Kidney (tissue), 14 donors: ENCODE measurements around the gene MRPL55. TPM values are rescaled to one million over a fixed set of nuclear protein-coding genes. Genes with fewer than 3 reads are reported as not detected.

ENCODE experiments used
- DNase-seq, 5 donors: peaks; one replicate each; pipeline ENCODE4 v3.0.0-alpha.2; 2013 to 2020
- FAIRE-seq: peaks from 2 replicates; lab custom pipeline; 2012; peaks lifted over from hg19 to GRCh38; lab: Jason Lieb, UNC
- H3K27ac ChIP-seq, 2 donors: one replicate each; pipeline ENCODE4 v1.7.0; 2013; ENCODE audit warnings: low read depth in 2 of 2, low read length in 2 of 2, inconsistent platforms in 1 of 2
- H3K27me3 ChIP-seq: one replicate; pipeline ENCODE4 v1.7.1; 2013; ENCODE audit warnings: low read length, inconsistent platforms; ENCODE audit not compliant: control insufficient read depth, insufficient read depth
- H3K36me3 ChIP-seq, 3 donors: one replicate each; pipeline versions ENCODE4 v1.7.0 to v1.7.1; 2013; ENCODE audit warnings: low read length in 3 of 3, control low read depth in 1 of 3, inconsistent platforms in 1 of 3; ENCODE audit not compliant: insufficient read depth in 3 of 3, control insufficient read depth in 2 of 3
- H3K4me1 ChIP-seq, 3 donors: one replicate each; pipeline versions ENCODE4 v1.7.0 to v1.7.1; 2013; ENCODE audit warnings: low read length in 3 of 3, inconsistent platforms in 1 of 3, low read depth in 1 of 3; ENCODE audit not compliant: control insufficient read depth in 2 of 3, insufficient read depth in 2 of 3
- H3K4me3 ChIP-seq, 3 donors: one replicate each; pipeline versions ENCODE4 v1.7.0 to v1.8.1; 2013; ENCODE audit warnings: low read length in 3 of 3, control low read depth in 1 of 3, inconsistent platforms in 1 of 3
- H3K9ac ChIP-seq, 3 donors: one replicate each; pipeline versions ENCODE4 v1.7.0 to v1.7.1; 2013; ENCODE audit warnings: low read length in 3 of 3, control low read depth in 1 of 3, inconsistent platforms in 1 of 3
- H3K9me3 ChIP-seq, 3 donors: one replicate each; pipeline versions ENCODE4 v1.7.0 to v1.7.1; 2013; ENCODE audit warnings: low read length in 3 of 3, control low read depth in 1 of 3, inconsistent platforms in 1 of 3; ENCODE audit not compliant: control insufficient read depth in 2 of 3, insufficient read depth in 1 of 3
- CTCF ChIP-seq: IDR thresholded peaks from 3 replicates; pipeline ENCODE4 v1.5.1; 2012; ENCODE audit warnings: mild to moderate bottlenecking, moderate library complexity, borderline replicate concordance; ENCODE audit not compliant: insufficient read depth; ENCODE audit errors: extremely low read depth
- intact Hi-C: fragments of 100-400 bp; cut with DNase I; formaldehyde crosslinking; loops from one replicate; pipeline ENCODE4 v1.11.1; 2022
- polyA plus RNA-seq: library from polyadenylated mRNA; stranded (reverse); fragments of 350-450 nt; fragmentation: Illumina TruSeq; extraction: RNeasy Lipid Tissue Mini Kit (QIAGEN cat#74804); gene quantifications from one replicate; pipeline ENCODE4 v1.2.3, GENCODE V29; 2014; ENCODE audit warnings: low read depth, low replicate concordance; ENCODE audit not compliant: insufficient read depth
- total RNA-seq: library from RNA; stranded (reverse); fragmentation: NEBNext Ultra II Directional; extraction: Animal tissue kit (Norgen Biotek cat#: 25700); gene quantifications from one replicate; pipeline ENCODE4 v1.2.1, GENCODE V29; 2021
- donor health status: control.
- donor health status: control.
- donor health status: control.
- donor health status: control.
- donor health status: control.
- donor health status: DM: yes; HTN: yes; CAD: no.
- donor health status: Normal renal cell carcinoma (clear cell type).

Gene MRPL55
- total and polyA plus RNA-seq, 2 donors from 2014 or later: 37.8 to 141 TPM

DNA sequence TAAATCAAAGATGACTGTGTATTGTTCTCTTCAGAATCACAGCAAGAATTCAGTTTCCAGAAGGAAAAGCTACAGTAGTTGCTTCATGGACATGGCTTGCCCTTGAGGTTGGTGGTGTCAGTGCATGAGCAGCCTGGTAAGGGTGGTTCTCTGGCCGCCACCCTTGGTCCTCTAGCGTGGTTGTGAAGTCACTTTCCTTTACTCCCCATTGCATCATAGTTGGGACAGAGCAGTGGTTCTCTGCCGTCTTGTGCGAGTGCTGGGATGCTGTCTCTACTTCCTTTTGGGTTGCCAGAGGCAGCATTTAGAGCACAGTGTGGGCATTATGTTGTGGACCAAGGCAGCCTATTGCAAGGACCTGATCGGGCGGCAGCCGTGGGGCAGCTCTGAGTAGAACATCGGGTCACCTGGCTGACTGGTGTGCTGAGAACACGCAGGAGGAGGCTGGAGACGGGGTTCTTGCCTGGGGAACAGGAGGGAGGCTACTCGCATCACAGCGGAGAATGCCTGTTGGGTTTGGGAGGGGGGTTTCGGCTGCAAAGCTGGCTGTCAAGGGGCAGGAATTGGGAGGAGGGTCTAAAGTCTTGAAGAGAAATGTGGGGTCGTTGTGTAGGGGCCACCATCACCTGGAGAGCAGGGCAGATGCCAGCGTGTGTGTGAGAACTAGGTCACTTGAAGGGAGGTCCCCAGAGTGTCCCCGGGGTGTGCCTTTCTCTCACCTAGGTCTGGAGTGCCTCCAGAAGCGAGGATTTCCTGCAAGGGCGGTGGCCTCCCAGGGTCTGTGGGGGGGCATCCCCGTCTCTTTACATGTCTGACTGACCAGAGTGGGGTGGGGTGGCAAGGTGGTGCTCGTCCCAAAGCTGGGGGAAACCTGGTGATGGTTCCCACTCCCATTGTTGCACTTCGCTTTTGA is 20.3 kb downstream of the MRPL55 start:
- intact Hi-C loops: no loop called here
- H3K36me3 ChIP-seq: peaks cover 0 to 5% (median 3%) of the 10 kb centered on the region in 3 donors
- TF ChIP-seq CTCF: no peak
- H3K27me3 ChIP-seq: no peaks in the 10 kb centered on the region
- H3K9ac ChIP-seq: no peak overlapping the region
- FAIRE-seq (no peak), DNase-seq (peak in 2 of 5 donors; percentile 28 to 57)
- peak overlapping the region in 1 of 3 donors; percentile 3 for H3K4me3 ChIP-seq
- H3K27ac ChIP-seq: no peak overlapping the region
- H3K4me1 ChIP-seq: peaks cover 4 to 68% (median 61%) of the 10 kb centered on the region in 3 donors
- H3K9me3 ChIP-seq: no peaks in the 10 kb centered on the region

DNA sequence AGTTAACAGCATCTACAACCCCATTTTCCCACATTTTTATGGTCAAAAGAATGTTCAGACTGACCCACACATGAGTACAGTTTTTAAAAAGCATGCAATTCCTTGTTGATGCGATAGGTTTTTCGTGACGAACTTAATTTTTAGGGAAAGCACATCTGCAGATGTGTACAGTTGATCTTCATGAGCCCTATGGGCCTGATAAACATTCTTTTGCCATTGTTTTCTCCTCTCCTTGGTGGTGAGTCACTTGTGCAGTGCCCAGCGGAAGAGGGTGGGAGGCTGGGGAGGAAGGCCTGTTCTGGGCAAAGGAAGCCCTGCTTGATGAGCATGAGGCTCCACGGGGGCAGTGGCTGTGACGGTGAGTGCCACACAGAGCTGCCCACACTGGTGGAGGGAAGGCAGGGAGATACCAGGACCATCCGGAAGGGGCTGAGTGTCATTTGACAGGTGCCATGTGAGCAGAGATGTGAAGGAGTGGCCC is 21.3 kb downstream of the MRPL55 start:
- H3K9ac ChIP-seq: no peak overlapping the region
- H3K4me1 ChIP-seq: peaks cover 4 to 70% (median 61%) of the 10 kb centered on the region in 3 donors
- intact Hi-C loops: no loop called here
- no peaks in the 10 kb centered on the region for H3K9me3 ChIP-seq
- H3K36me3 ChIP-seq: peaks cover 0 to 5% (median 3%) of the 10 kb centered on the region in 3 donors
- no peak for TF ChIP-seq CTCF
- FAIRE-seq: no peak
- H3K27ac ChIP-seq: no peak overlapping the region
- H3K27me3 ChIP-seq: no peaks in the 10 kb centered on the region
- peak in 2 of 5 donors; percentile 26 to 74 for DNase-seq
- peak overlapping the region in 1 of 3 donors; percentile 1 for H3K4me3 ChIP-seq

- Histone ChIP-seq H3K27ac (peak overlapping the region in 1 of 2 donors; percentile 56), H3K27me3 (no peaks in the 10 kb centered on the region), H3K4me3 (peak overlapping the region in 2 of 3 donors; percentile 93 to 97), H3K9ac (peak overlapping the region in 2 of 3 donors; percentile 33 to 87), H3K36me3 (peaks cover 0 to 5% (median 3%) of the 10 kb centered on the region in 3 donors), H3K4me1 (peaks cover 4 to 66% (median 53%) of the 10 kb centered on the region in 3 donors), H3K9me3 (no peaks in the 10 kb centered on the region)
- DNase-seq: peak in 2 of 5 donors; percentile 40 to 46
- intact Hi-C loops: no loop called here
- FAIRE-seq: no peak
- TF ChIP-seq CTCF: no peak
These were observed 23.7 kb downstream of the MRPL55 start for GRCh38 chr1:228085287-228085951.
